ENCODE results near the gene SKI. TPM values are rescaled to one million over a fixed set of nuclear protein-coding genes. Genes with fewer than 3 reads are reported as not detected.

SKI gene
- total and polyA plus RNA-seq, 2 experiments from 2014 or later: 9.3 to 66.8 TPM

GRCh38 chr1:2313651-2314261, 85.6 kb downstream of the SKI start (continued):
- TF ChIP-seq, protein P1, sequence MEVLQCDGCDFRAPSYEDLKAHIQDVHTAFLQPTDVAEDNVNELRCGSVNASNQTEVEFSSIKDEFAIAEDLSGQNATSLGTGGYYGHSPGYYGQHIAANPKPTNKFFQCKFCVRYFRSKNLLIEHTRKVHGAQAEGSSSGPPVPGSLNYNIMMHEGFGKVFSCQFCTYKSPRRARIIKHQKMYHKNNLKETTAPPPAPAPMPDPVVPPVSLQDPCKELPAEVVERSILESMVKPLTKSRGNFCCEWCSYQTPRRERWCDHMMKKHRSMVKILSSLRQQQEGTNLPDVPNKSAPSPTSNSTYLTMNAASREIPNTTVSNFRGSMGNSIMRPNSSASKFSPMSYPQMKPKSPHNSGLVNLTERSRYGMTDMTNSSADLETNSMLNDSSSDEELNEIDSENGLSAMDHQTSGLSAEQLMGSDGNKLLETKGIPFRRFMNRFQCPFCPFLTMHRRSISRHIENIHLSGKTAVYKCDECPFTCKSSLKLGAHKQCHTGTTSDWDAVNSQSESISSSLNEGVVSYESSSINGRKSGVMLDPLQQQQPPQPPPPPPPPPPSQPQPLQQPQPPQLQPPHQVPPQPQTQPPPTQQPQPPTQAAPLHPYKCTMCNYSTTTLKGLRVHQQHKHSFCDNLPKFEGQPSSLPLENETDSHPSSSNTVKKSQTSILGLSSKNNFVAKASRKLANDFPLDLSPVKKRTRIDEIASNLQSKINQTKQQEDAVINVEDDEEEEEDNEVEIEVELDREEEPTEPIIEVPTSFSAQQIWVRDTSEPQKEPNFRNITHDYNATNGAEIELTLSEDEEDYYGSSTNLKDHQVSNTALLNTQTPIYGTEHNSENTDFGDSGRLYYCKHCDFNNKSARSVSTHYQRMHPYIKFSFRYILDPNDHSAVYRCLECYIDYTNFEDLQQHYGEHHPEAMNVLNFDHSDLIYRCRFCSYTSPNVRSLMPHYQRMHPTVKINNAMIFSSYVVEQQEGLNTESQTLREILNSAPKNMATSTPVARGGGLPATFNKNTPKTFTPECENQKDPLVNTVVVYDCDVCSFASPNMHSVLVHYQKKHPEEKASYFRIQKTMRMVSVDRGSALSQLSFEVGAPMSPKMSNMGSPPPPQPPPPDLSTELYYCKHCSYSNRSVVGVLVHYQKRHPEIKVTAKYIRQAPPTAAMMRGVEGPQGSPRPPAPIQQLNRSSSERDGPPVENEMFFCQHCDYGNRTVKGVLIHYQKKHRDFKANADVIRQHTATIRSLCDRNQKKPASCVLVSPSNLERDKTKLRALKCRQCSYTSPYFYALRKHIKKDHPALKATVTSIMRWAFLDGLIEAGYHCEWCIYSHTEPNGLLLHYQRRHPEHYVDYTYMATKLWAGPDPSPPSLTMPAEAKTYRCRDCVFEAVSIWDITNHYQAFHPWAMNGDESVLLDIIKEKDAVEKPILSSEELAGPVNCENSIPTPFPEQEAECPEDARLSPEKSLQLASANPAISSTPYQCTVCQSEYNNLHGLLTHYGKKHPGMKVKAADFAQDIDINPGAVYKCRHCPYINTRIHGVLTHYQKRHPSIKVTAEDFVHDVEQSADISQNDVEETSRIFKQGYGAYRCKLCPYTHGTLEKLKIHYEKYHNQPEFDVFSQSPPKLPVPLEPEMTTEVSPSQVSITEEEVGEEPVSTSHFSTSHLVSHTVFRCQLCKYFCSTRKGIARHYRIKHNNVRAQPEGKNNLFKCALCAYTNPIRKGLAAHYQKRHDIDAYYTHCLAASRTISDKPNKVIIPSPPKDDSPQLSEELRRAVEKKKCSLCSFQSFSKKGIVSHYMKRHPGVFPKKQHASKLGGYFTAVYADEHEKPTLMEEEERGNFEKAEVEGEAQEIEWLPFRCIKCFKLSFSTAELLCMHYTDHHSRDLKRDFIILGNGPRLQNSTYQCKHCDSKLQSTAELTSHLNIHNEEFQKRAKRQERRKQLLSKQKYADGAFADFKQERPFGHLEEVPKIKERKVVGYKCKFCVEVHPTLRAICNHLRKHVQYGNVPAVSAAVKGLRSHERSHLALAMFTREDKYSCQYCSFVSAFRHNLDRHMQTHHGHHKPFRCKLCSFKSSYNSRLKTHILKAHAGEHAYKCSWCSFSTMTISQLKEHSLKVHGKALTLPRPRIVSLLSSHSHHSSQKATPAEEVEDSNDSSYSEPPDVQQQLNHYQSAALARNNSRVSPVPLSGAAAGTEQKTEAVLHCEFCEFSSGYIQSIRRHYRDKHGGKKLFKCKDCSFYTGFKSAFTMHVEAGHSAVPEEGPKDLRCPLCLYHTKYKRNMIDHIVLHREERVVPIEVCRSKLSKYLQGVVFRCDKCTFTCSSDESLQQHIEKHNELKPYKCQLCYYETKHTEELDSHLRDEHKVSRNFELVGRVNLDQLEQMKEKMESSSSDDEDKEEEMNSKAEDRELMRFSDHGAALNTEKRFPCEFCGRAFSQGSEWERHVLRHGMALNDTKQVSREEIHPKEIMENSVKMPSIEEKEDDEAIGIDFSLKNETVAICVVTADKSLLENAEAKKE (CRISPR knock-in tag; IDR thresholded peaks at IDR 0.05): no peak
- TF ChIP-seq STAT1 (IDR thresholded peaks at IDR 0.05; ENCODE audit: unreplicated experiment): no peak
- no peak for TF ChIP-seq CREB1 (CRISPR knock-in tag; IDR thresholded peaks at IDR 0.05; ENCODE audit: low read depth)
- no peak for TF ChIP-seq CTCF (conservative IDR thresholded peaks at IDR 0.05; ENCODE audit: low read depth in 2 of 2)
- TF ChIP-seq EZH2phosphoT487 (IDR thresholded peaks at IDR 0.05; ENCODE audit: unreplicated experiment): no peak
- no peak for TF ChIP-seq ETS1 (IDR thresholded peaks at IDR 0.05)

Measured in GM23338 (cell line).